Activated T-cell treated with anti-CD3 and anti-CD28 coated beads, Interleukin-2, amount 50 U/mL, for 1 hour (primary cell): Measurements from ENCODE around the gene NRCAM.
"Not testable (repeated sequence)": the region's sequence is repeated elsewhere in the genome, so short reads cannot be mapped to it uniquely, and the experiment has no call there.

Experiments
- DNase-seq: peaks from one replicate; pipeline ENCODE4 v3.0.0-alpha.2; 2020

Gene NRCAM

DNA sequence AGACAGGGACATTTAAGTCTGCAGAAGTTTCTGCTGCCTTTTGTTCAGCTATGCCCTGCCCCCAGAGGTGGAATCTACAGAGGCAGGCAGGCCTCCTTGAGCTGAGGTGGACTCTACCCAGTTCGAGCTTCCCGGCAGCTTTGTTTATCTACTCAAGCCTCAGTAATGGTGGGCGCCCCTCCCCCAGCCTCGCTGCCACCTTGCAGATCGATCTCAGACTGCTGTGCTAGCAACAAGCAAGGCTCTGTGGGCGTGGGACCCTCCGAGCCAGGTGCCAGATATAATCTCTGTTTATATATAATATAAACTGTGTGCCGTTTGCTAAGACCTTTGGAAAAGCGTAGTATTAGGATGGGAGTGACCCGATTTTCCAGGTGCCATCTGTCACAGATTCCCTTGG is 63.1 kb downstream of the NRCAM start:
- DNase-seq = not testable (repeated sequence)

DNA sequence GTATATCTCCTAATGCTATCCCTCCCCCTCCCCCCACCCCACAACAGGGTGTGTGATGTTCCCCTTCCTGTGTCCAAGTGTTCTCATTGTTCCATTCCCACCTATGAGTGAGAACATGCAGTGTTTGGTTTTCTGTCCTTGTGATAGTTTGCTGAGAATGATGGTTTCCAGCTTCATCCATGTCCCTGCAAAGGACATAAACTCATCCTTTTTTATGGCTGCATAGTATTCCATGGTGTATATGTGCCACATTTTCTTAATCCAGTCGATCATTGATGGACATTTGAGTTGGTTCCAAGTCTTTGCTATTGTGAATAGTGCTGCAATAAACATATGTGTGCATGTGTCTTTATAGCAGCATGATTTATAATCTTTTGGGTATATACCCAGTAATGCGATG is 68.5 kb downstream of the NRCAM start:
- not testable (repeated sequence) for DNase-seq

DNA sequence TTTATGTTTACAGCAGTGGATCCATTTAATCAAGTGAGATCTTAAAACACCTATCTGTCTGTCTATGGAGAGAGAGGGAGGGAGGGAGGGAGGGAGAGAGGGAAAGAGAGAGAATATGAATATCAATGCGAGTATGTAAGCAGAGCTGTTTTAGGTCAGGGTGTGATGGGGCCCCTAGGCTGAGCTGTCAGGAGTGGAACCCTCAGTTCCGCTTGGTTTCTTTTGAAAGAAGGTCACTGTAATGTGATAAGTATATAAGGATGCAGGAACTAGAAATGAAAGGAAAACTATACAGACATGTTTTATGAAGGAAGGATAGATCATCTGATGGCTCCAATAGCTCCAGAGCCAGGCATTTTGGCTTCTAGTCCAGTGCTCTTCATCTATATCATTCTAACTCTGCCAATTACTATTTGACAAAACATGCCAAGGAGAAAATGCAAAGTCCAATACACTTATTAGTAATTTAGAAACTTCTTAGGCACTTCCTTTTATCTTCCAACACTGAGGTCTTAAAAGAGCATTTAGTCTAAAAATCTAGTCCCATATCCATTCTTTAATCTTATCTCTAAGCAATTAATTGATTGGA is 70.3 kb downstream of the NRCAM start:
- DNase-seq = no peak

DNA sequence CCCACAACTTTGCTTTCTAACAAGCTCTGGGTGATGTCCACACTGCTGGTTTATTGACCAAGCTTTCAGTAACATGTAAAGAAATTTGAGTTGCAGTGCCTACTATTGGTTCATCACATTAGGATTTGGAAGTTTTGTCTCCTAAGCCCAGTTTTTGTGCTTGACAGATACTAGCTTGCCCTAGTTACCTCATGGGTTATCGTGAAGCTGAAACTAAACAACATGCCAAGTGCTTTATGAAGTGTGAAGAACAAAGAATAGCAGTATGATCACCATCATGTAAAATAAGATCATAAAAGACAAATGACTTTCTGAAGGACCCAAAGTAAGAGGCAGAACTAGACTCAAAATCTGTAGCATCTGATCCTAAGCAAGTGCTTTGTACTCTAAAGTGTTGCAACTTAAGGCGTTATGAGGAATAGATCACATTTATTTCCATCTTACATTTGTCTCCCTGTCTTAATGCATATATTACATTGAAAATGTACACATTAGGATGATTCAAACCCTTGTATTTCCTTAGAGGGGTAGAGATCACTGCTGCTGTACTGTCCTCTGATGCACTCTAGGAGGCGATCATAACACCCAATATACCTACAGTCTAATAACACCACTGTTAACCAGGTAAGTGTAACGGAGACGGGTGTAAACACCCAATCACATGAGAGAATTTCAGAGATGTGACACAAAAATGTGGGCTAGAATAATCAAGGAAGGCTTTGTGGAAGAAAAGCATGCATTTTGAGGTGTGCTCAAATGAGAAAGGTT is 71.3 kb downstream of the NRCAM start:
- DNase-seq = no peak

DNA sequence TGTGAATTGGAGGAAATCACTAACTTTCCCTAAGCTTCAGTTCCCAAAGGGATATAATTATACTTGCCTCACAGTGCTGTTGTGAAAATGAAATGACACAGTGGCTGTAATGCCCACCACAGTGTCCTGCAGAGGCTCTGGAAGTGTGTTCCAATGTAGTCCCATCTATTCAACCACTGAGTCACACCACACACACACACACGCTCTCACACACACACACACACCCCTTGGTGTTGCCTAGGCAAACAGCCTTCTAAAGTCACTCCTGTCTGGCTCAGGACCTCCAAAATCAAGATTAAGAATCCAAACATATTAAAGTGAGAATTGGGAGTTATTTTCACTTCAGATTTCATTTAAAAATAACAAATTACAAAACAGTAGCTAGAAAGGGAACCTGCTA is 73.3 kb downstream of the NRCAM start:
- DNase-seq = no peak

DNA sequence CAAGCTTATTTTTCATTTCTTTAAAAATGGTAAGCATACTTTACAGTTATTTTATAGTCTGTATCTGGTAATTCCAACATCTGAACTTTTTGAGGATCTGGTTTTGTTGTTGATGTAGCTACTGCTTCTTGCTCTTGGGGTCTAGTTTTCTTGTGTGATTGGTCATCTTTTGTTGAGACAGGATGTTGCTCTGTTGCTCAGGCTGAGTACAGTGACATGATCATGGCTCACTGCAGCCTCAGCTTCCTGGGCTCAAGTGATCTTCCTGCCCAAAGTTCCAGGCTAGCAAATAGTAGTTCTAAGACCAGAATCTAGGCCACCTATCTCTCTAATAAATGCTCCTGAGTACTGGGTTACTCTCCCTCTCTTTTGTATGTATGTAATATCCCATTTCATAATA is 75.7 kb downstream of the NRCAM start:
- no peak for DNase-seq

DNA sequence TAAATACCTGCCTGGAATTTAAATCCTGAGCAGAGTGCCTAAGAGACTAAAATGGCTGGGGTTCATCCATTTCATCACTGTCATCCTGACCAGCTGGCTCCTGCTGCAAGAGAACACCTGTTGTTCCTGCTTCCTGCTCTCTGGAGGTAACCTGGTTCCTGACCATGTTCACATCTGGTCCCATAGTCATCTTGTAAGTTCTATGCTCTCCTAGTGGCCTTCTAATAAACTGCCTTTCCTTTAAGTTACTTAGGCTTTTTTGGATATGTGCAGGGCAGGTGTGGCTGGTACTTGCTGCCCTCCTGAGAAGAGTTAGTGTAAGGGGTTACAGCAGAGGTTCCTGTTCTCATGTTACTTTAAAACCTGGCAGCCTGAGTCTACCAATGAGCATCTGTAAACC is 80.0 kb downstream of the NRCAM start:
- no peak for DNase-seq

DNA sequence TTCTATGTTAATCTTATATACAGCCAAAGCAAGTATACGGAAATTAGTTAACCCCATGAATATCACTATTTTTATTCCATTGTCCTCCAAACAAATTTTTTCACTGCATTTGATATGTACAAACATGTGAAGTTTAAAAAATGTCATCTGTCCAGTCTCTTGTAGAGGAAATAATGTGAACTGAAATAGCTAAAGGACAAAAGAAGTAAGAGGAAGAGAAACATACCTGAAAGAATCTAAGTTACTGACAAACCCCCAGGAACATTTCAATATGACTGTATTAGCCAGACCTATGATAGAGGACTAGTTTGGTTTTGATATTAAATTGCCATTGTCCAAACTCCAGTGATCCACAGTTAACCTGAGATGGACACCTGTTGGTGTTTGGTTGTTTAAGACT is 80.6 kb downstream of the NRCAM start:
- DNase-seq = no peak

DNA sequence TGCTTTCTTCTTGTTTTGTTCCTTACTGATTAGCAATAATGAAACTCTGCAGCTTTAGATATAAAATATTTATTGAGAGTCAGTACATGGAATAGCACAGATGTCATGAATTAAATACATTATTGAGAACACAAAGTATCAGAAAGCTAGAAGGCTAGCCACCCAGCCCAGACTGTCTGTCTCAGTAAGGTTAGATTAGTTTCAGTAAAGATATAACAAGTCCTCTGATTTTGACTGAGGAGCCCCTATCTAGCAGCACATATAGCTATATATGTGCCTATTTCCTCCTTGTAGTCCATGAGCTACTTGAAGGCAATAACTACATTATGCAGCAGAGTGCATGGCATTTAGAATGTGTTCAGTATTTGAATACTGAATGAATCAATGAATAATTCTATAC is 81.3 kb downstream of the NRCAM start:
- no peak for DNase-seq

DNA sequence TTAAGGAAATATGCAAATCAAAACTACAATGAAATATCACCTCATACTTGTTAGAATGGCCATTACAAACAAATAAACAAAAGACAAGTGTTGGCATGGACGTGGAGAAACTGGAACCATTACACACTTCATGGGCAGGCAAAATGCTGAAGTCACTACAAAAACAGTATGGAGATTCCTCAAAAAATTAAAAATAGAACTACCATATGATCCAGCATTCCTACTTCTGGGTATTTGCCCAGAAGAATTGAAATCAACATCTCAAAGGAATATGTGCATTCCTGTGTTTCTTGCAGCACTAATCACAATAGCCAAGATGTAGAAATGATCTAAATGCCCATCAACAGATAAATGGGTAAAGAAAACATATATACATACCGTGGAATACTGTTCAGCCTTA is 83.6 kb downstream of the NRCAM start:
- DNase-seq = no peak

DNA sequence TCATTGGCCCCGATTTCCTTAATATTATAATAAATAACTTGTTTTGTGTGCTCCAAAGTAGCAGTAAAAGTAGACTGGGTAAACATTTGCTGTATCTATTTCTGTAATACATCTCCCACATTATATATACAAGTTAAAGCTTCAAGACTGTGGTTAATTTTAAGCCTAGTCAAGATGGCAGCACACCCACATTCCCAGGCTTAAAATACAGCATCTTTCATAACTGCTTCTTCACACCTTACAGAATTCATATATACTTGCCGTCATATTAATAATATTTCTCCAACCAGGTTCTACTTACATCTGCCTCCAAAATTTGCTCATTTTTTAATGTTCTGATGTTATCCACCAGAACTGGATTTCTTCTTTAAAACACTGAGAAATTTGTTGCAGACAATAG is 85.6 kb downstream of the NRCAM start:
- no peak for DNase-seq

DNA sequence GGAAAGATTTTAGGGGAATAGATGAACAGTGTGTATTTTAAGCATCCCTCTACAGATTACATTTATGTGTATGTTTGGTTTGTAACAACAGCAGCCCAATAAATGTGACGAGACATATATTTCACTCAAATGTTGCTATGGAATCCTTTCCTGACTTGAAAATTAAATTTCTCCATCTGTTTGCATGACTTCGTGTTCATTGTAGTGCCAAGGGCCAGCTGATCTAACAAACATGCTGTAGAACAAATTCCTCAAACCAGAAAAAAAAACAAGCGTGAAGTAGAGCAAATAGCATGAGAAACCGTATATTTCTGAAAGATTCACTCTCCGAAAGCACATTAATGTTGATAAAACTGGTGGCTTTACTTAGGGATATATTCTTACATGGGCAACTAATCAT is 87.8 kb downstream of the NRCAM start:
- no peak for DNase-seq

DNA sequence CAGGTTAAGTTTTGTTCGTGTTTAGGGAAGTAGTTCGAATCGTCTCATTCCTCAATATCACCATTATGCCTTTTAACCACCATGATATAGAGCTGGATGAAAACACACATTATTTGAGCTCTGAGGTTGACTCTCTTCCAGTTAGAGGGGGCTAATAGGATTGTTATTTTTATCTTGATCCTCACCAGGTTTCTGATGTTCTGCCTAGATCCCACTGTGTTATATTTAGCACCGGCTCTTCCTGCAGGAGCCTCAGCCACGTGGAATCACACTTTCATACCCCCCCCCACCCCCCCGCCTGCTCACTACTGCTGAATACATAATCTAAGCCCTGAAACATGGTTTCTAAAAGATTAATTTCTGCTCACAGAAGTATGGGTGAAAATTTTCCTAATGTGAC is 88.3 kb downstream of the NRCAM start:
- DNase-seq = no peak

DNA sequence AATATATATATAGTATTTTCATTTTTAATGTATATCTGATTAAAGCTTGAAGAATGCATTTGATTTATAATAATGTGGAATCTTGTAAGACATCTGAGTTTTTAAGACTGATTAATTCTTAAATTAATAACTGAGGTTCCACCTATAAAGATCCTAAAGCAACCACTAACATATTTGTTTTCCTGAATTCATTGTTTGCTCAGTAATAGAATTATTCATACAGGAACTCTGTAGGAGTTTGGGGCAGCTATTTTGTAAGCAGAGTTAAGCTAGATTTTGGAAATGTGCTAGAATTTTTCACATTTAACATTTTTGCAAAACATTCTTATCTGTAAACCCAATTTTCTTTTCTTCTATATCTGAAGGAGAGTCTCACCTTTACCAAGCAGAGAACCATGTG is 88.9 kb downstream of the NRCAM start:
- DNase-seq = no peak

DNA sequence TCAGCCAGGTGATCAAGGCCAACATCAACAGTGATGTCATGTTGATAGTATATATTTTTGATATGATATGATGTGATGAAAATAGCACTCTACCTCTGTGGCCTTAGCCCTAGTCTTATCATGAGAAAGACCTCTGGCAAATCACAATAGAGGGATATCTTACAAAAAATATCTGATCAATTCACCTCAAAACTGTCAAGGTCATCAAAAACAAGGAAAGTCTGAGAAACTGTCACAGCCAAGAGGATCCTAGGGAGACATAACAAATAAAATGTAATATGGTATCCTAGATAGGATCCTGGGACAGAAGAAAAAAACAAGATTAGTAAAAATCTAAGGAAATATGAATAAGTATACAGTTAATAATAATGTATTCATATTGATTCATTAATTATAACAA is 92.6 kb downstream of the NRCAM start:
- no peak for DNase-seq

DNA sequence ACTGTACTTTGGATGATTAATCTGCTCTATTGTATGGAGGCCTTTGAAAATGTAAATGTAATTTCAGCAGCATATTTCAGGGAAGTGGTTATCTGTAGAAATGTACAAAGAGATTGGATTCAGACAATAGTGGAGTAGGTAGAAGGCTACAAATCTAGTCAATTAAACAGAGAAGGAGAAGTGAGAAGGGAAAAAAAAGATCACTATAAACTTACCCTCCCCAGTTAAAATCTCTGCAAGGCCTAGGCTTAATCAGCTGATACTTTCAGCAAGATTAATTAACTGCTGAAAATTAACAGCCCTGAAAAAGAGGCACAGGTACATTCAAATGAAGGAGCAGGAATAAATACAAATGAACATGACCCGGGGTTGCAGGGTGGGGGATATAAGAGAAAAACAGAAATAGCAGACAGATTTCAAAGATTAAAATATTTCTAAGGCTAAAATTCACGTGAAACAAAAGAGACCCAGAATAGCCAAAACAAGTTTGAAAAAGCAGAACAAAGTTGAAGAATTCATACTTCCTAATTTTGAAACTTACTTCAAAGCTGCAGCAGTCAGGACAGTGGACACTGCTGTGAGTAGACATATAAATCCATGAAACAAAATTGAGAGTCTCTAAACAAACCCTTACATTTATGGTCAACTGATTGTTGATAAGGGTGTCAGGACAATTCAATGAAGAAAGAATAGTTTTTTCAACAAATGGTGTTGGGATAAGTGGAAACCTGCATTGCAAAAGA is 96.0 kb downstream of the NRCAM start:
- DNase-seq = no peak

DNA sequence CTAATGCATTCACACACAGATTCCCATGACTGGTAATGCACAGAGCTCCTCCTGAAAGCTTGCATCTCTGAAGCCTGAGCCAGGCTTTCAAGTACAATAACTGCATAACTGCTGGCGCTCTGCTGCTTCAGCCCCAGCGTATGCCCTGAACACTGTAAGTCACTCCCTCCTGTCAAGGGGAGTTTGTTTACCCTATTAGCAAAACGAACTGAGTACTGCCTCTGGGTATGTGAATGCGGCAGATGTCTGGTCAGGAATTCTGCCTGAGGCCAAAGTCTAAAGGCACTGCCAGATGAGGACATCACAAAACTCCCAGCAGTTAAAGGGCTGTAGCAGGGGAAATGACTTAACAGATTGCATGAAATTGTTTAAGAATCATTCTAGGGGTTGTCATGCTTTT is 97.7 kb downstream of the NRCAM start:
- DNase-seq = no peak

DNA sequence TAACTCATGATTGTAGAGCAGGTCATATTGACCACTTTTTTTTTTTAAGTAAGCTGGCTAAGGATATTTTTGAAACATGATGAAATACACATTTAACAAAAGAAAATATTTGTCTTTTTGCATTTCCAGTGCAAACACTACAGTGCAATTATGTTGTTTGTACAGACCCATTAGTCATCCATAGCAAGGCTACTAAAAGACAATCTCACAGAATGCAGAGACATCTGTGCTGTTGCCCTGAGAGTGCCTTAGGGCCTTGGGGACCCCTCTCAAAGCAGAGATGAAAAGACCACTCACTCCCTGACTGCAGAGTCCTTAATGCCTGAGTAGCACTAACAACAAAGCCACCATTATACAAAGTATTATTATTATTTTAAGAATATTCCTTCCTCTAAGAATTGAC is 104.5 kb downstream of the NRCAM start:
- DNase-seq = no peak

DNA sequence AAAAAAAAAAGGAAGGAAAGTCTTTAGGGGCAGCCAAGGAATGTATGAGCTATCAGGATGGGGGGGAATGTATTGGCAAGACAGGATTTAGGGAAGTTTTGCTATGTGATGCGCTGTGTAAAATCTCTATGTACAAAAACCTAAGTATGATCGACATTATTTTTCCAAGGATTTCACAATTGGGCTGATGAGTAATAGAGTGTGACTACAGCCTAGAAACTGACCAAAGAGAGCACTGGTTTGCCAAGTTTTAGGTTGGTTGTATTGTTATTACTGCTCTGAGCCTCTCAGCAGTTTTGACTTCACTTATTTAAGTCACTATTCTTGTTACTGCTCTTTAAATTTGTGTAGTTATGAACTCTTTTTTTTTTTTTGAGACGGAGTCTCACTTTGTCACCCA is 107.3 kb downstream of the NRCAM start:
- no peak for DNase-seq

DNA sequence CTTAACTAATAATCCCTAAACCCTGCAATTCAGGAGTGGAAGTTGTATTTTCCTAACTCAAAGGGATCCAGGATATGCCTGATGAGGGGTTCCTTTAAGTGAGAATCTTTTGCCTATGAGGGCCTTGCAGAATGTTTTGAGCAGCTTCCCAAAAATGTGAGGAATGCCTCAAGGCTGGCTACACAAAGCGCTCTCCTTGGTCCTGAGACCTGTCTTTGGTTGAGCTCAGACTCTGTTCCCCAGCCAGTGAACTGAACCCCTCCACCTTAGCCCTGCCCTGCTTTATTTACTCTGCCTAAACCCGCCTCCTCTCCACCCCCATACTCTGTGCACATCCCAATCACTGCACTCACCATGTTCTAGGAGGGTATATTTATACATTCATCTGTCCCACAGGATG is 108.6 kb downstream of the NRCAM start:
- DNase-seq = no peak

DNA sequence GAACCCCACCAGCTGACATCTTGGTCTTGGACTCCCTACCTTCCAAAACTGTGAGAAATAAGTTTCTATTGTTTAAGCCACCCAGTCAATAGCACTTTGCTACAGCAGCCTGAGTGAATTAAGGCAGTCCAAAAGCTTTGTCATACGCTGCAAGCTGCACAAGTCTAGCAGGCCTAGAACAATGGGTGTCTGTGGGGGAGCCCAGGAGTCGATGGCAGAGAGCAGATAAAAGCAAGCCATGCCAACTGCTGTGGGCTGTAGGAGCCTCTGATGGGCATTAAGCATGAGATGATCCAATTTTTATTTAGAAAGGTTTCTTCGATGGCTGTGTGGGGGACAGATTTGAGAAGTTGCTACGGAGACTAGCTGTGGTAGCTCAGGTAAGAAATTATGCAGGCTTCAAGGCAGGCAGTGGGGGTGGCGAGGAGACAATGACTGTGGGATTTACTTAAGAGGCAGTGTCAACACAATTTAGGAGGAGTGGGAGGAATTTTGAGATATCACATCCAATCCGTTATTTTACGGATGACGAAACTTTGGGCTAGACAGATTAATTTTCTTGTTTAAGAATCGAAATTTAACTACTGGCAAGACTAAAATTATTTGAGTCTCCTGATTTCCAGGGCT is 110.4 kb downstream of the NRCAM start:
- no peak for DNase-seq

DNA sequence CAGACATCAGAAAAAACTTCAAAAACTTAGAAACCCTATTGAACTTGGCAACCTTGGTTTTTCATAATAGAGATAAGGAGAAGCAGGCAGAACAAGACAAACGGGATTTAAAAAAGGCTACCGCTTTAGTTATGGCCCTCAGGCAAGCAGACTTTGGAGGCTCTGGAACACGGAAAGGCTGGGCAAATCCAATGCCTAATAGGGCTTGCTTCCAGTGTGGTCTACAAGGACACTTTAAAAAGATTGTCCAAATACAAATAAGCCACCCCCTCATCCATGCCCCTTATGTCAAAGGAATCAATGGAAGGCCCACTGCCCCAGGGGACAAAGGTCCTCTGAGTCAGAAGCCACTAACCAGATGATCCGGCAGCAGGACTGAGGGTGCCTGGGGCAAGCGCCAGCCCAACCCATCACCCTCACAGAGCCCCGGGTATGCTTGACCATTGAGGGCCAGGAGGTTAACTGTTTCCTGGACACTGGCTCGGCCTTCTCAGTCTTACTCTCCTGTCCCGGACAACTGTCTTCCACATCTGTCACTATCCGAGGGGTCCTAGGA is 115.3 kb downstream of the NRCAM start:
- DNase-seq = no peak

DNA sequence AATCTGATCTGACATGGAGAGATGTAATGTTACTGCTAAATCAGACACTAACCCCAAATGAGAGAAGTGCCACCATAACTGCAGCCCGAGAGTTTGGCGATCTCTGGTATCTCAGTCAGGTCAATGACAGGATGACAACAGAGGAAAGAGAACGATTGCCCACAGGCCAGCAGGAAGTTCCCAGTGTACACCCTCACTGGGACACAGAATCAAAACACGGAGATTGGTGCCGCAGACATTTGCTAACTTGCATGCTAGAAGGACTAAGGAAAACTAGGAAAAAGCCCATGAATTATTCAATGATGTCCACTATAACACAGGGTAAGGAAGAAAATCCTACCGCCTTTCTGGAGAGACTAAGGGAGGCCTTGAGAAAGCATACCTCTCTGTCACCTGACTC is 115.8 kb downstream of the NRCAM start:
- DNase-seq = not testable (repeated sequence)
